SKM-1 treated with dmso at 0.1 percent for 144 hours (cell line): Measurements from ENCODE around the gene TOLLIP.
"Not testable (repeated sequence)": the region's sequence is repeated elsewhere in the genome, so short reads cannot be mapped to it uniquely, and the experiment has no call there.

ENCODE experiments used
- DNase-seq: peaks from one replicate; lab custom pipeline; 2025; ENCODE audit not compliant: unreplicated experiment; lab: John Stamatoyannopoulos, UW

The TOLLIP gene

DNA sequence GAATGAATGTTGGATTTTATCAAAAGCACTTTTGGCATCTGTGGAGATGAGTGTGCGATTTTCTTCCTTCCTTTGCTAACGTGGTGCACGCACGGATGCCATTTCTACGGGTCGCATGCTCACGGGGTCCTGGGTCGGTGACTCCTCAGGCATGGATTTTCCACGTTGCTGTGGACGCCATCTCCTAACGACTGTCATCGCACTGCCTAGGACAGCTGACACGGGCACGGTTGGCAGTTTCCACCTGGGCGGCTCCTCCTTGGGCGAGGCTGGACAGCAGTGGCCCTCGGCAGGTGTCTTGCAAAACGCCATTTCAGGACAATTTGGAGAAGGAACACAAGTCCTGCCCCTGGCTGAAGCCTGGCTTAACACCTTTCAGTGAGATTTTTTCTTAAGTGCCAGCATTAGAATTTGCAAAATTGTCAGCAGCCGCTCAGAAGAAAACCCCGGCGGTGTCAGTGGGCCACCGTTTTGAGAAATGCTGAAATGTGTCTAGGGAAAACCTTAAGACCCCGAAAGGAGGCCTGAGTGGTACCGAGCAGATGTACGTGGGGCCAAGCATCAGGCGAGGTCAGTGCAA is 34.7 kb upstream of the TOLLIP start:
- DNase-seq, result no peak

DNA sequence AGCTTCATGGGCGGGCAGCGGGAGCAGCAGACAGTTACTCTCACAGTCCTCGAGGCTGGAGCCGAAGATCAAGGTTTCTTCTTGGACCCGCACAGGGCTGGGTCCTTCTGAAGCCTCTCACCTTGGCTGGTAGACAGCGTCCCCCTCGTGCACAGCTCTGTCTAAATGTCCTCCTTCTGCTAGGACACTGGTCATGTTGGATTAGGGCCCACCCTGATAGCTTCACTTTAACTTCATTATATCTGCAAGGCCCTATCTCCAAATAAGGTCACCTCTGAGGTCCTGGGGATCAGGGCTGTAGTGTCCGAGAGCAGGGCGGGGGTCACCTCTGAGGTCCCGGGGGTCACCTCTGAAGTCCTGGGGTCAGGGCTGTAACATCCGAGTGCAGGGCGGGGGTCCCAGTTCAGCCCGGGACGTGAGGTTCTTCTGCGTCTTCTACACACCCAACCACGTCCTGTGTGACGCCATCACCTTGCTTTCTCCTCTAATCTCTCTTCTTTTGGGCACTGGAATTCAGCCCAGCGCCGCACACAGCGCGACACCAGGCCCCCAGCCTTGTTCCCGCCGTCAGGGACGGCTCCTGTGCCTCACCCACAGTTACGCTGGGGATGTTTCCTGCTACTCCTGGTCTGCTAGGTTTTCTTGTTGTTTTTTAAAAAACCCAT is 34.1 kb upstream of the TOLLIP start:
- DNase-seq, result no peak

- DNase-seq, result no peak
Observed at GRCh38 chr11:1342946-1343345, 33.5 kb upstream of the TOLLIP start.

DNA sequence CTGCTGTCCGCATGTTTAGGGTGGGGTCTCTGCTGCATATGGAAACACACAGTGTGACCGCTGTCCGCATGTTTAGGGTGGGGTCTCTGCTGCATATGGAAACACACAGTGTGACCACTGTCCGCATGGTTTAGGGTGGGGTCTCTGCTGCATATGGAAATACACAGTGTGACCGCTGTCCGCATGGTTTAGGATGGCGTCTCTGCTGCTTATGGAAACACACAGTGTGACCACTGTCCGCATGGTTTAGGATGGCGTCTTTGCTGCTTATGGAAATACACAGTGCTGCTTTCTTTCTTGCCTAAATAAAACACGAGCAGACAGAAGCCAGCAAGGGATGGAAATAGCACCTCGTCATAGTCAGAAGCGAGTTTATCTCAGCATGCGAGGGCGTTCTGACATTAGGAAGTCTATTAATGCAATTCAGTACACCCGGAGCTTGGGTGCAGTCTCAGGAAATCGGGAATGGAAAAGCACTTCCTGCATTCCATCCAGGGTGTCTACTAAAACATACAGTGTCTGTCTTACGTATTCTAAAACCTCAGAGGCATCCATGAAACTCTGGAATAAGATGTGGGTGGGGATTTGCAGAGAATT is 32.6 kb upstream of the TOLLIP start:
- DNase-seq, result no peak

GRCh38 chr11:1341226-1341625 is 31.8 kb upstream of the TOLLIP start:
- DNase-seq, result not testable (repeated sequence)

DNA sequence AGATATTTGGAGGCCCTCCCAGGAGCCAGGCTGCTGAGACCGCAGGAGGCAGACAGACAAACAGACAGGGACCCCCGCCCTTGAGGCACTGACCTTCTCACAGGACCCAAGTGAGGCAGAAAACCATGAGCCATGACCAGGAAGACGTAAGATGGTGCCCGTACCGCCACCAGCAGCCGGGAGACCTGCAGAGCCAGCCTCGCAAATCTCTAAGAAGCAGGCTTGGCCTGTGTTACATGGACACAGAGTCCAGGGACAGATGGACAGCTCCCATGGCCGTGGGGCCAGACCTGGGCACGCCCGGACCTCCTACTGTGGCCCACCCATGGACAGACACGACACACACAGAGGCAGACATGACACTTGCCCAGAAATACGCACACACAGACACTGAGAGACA is 30.7 kb upstream of the TOLLIP start:
- no peak for DNase-seq

- DNase-seq, result no peak
Observed at GRCh38 chr11:1339066-1339675, 29.7 kb upstream of the TOLLIP start.

DNA sequence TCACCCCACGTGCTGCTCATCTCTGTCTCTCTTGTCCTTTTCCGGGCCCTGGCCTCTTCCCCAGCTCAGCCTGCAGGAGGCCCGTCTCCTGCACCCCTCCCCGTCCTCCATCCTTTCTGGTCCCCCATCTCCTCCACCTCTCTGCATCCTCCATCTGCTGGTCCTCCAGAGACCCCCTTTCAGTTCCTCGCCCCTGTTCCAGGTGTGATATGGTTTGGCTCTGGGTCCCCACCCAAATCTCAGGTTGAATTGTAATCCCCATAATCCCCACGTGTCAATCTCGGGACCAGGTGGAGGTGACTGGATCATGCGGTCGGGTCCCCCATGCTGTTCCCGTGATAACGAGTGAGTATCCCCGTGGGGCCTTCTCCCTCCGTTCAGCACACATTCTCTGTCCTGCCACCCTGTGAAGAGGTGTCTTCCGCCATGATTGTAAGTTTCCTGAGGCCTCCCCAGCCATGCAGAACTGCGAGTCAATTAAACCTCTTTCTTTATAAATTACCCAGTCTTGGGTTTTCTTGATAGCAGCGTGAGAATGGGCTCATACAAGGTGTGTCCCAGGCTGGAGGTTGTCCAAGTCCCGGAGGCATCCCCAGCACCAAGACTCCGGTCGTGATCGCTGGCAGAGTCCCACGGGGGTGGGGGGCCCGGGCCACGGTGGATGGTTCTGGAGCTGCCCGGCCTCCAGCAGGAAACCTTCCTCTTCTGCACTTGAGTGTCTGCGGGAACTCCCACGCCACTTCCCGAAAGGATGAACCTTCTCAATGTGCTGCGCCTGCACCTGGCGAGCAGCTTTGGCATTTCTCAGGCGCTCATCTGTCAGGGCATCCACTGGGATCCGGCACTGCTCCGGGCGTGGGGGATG is 29.0 kb upstream of the TOLLIP start:
- DNase-seq, result no peak

- no peak for DNase-seq
Observed at GRCh38 chr11:1337647-1338007, 28.2 kb upstream of the TOLLIP start.

GRCh38 chr11:1336836-1337646 is 27.6 kb upstream of the TOLLIP start:
- no peak for DNase-seq

- peak; percentile 96 for DNase-seq
Observed at GRCh38 chr11:1335811-1336761, 26.7 kb upstream of the TOLLIP start.

DNA sequence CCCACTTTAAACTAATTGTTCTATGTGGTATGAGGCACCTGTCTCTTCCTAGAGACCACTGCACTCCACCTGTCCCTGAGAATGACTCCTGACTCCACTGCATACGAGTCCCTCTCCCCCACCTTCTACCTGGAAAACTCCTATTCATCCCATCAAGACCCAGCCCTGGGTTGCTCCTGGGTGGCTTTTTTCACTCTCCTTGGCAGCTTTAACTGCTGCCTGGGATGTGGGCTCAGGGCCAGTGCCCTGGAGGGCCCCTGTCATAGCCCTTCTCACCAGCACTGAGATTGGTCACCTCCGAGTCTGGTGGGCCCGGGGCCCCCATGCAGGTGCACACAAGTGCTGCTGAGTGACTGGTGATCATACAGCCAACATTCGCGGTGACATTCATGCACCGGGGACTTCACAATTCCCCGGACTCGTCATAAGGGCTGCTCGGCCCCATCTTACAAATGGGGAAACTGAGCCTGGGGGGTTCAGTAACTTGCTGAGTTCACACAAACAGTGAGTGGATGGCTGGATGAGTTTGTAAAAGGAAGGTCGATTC is 25.9 kb upstream of the TOLLIP start:
- no peak for DNase-seq

GRCh38 chr11:1333860-1334259 is 24.4 kb upstream of the TOLLIP start:
- no peak for DNase-seq

- DNase-seq, result no peak
Observed at GRCh38 chr11:1333091-1333772, 23.8 kb upstream of the TOLLIP start.

GRCh38 chr11:1330473-1330872 is 21.0 kb upstream of the TOLLIP start:
- DNase-seq, result no peak

DNA sequence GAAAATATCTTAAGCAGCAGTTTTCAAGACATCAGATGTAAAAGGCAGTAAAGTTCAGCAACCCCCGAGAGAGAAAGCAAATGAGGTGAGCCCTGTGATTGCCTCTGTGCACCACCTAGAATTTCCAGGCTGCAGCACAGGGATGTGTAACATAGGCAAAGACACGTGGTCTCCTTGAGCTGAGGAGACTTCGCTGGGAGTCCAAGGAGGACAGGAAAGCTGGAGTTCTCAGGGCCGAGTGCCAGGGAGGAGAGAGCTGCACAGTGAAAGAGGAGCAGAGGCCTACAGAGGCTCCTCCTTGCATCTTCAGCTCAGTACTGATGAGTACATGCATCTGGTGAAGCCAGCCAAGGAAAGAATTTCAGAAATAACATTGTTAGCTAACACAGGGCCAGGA is 17.6 kb upstream of the TOLLIP start:
- no peak for DNase-seq

- no peak for DNase-seq
Observed at GRCh38 chr11:1326435-1327063, 17.1 kb upstream of the TOLLIP start.

GRCh38 chr11:1323774-1324173 is 14.3 kb upstream of the TOLLIP start:
- peak; percentile 95 for DNase-seq
